ENCODE results near the gene NINJ2.

Gene NINJ2

DNA sequence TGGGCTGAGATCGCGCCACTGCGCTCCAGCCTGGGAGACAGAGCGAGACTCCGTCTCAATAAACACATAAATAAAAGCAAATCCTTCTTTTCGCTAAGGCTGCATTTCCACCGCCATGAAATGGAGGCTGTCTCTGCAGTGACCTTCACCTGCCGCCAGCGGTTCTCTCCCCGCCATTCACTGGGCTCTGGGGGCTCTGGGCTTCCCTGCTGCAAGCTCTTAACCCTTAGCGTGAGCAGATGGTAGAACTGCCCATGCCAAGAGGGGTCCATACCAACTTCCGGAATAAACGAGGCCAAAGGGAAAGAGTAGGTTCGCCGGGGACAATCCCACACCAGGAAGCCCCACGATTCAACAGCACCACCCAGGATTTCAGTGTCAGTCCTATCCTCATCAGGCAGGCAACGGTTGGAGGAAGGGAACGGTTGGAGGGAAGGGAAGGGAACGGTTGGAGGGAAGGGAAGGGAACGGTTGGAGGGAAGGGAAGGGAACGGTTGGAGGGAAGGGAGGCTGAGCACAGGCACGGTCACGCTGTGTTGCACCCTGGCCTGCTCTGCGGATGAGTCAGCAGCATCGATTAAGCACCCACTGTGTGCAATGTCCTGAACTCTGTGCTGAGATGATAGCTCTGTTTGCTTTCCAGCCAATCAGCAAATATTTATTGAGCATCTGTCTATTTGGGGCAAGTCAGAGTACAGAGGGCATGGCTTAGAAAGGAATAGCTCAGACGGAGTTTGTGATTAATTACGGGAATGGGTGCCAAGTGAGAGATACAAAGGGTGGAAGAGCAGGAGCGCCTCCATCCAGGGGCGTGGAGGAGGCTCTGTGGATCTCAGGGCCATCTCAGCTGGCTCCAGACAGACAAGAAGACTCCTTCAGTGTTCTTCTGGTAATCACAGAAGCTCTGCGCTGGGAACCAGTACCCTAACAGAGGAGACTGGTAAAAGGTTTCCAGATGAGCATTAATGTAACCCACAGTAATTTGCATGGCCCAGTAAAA is 77.9 kb downstream of the NINJ2 start:
- WGBS (ENCODE audit: insufficient coverage), result 96% methylated on average over 21 of the region's 30 CpGs
- ChIA-PET CTCF (interaction anchor here (0.8 to 1.7 kb wide), 3 partner anchors 9 to 23 kb away, joined by 3 to 7 read pairs (median 3); no protein-coding TSS in a partner anchor), POLR2A (no interaction called here)

DNA sequence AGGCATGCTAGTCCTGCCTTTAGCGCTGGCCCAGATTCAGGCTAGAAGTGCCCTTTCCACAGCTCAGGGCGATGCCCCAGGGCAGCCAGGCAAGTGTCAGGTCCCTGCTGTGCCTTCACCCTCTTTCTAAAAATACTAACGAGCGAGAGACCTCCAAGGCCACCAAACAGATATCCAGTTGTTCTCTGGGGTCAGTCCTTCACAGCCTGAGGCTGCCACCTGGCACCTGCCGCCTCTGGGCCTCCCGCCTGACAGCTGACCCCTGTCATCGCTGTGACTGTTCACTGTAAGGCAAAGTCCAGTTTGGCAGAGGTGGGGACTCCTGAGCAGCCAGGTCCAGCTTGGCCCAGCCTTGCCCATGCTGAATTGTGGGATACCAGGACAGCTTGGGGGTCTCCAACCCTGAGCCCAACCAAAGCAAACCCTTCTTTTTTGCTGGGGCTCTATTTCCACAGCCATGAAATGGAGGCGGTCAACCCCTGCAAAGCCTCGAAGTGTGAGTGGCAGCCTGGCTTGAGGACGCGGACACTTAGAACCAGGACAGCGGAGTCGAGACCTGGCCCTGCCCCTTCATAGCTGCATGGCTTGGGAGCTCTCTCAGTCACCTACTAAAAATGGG is 79.9 kb downstream of the NINJ2 start:
- WGBS (ENCODE audit: insufficient coverage), result 94% methylated on average over 13 of the region's 13 CpGs
- CTCF ChIA-PET, result interaction anchor here (1.4 kb wide), 1 partner anchor 8 kb away, joined by 3 read pairs; no protein-coding TSS in a partner anchor

More for the DNA sequence above, 77.9 kb downstream of the NINJ2 start:
- Histone ChIP-seq H3K27me3 (replicated peaks in 2 of 5; ENCODE audit: control insufficient read depth in 4 of 5, insufficient read depth in 5 of 5, low read length in 4 of 5) (no peaks in the 10 kb centered on the region), H3K4me3 (ENCODE audit: control insufficient read depth in 1 of 7, extremely low read depth in 1 of 7, insufficient read depth in 4 of 7, low read depth in 2 of 7, low read length in 6 of 7) (no peak overlapping the region), H3K9me3 (ENCODE audit: control extremely low read depth in 1 of 5, control insufficient read depth in 4 of 5, insufficient read depth in 2 of 5, low read depth in 1 of 5, low read length in 4 of 5) (no peaks in the 10 kb centered on the region), H3K4me1 (ENCODE audit: control extremely low read depth in 1 of 4, control insufficient read depth in 4 of 4, insufficient read depth in 4 of 4, low read length in 3 of 4) (peaks cover 0 to 6% (median under 1%) of the 10 kb centered on the region in 4 experiments), H3K36me3 (ENCODE audit: control insufficient read depth in 4 of 4, insufficient read depth in 4 of 4, low read length in 3 of 4) (no peaks in the 10 kb centered on the region), H3K27ac (ENCODE audit: insufficient read depth in 1 of 2, low read depth in 1 of 2, low read length in 2 of 2, poor library complexity in 1 of 2, severe bottlenecking in 2 of 2) (no peak overlapping the region)
- no peak for DNase-seq

DNA sequence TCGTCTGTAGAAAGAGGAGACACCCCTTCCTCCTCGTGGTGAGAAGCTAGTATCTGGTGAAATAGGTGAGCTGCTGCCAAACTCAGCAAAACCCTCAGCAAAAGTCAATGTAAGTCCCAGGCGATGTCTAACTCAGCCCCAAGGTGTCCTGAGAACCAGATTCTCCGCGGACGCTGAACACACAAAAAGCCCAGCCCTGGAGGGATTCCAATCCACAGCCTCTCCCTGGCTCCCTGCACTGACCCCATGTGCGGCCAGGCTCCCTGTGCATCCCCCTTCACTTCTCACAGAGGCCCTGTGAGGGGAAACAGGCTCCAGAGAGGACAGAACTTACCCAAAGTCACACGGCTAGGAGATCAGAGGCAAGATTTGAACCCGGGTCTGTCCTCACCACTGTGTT is 81.5 kb downstream of the NINJ2 start:
- 94% methylated on average over 9 of the region's 9 CpGs for WGBS (ENCODE audit: insufficient coverage)
- H3K27me3 ChIP-seq (replicated peaks in 2 of 5; ENCODE audit: control insufficient read depth in 4 of 5, insufficient read depth in 5 of 5, low read length in 4 of 5), result no peaks in the 10 kb centered on the region
- no peak for DNase-seq
- ChIA-PET CTCF (interaction anchor here (0.9 to 8.6 kb wide), 4 partner anchors 9 to 234 kb away, joined by 3 to 116 read pairs (median 4); no protein-coding TSS in a partner anchor), POLR2A (no interaction called here)
- no peaks in the 10 kb centered on the region for H3K36me3 ChIP-seq (ENCODE audit: control insufficient read depth in 4 of 4, insufficient read depth in 4 of 4, low read length in 3 of 4)
- H3K4me1 ChIP-seq (ENCODE audit: control extremely low read depth in 1 of 4, control insufficient read depth in 4 of 4, insufficient read depth in 4 of 4, low read length in 3 of 4), result peaks cover 0 to 7% (median 2%) of the 10 kb centered on the region in 4 experiments
- no peak overlapping the region for H3K27ac ChIP-seq (ENCODE audit: insufficient read depth in 1 of 2, low read depth in 1 of 2, low read length in 2 of 2, poor library complexity in 1 of 2, severe bottlenecking in 2 of 2)
- H3K4me3 ChIP-seq (ENCODE audit: control insufficient read depth in 1 of 7, extremely low read depth in 1 of 7, insufficient read depth in 4 of 7, low read depth in 2 of 7, low read length in 6 of 7), result no peak overlapping the region
- no peaks in the 10 kb centered on the region for H3K9me3 ChIP-seq (ENCODE audit: control extremely low read depth in 1 of 5, control insufficient read depth in 4 of 5, insufficient read depth in 2 of 5, low read depth in 1 of 5, low read length in 4 of 5)

More for the DNA sequence above, 79.9 kb downstream of the NINJ2 start:
- DNase-seq, result no peak
- Histone ChIP-seq H3K9me3 (ENCODE audit: control extremely low read depth in 1 of 5, control insufficient read depth in 4 of 5, insufficient read depth in 2 of 5, low read depth in 1 of 5, low read length in 4 of 5) (no peaks in the 10 kb centered on the region), H3K36me3 (ENCODE audit: control insufficient read depth in 4 of 4, insufficient read depth in 4 of 4, low read length in 3 of 4) (no peaks in the 10 kb centered on the region), H3K4me3 (ENCODE audit: control insufficient read depth in 1 of 7, extremely low read depth in 1 of 7, insufficient read depth in 4 of 7, low read depth in 2 of 7, low read length in 6 of 7) (no peak overlapping the region), H3K4me1 (ENCODE audit: control extremely low read depth in 1 of 4, control insufficient read depth in 4 of 4, insufficient read depth in 4 of 4, low read length in 3 of 4) (peaks cover 0 to 5% (median 1%) of the 10 kb centered on the region in 4 experiments), H3K27me3 (replicated peaks in 2 of 5; ENCODE audit: control insufficient read depth in 4 of 5, insufficient read depth in 5 of 5, low read length in 4 of 5) (no peaks in the 10 kb centered on the region), H3K27ac (ENCODE audit: insufficient read depth in 1 of 2, low read depth in 1 of 2, low read length in 2 of 2, poor library complexity in 1 of 2, severe bottlenecking in 2 of 2) (no peak overlapping the region)
- POLR2A ChIA-PET, result no interaction called here

DNA sequence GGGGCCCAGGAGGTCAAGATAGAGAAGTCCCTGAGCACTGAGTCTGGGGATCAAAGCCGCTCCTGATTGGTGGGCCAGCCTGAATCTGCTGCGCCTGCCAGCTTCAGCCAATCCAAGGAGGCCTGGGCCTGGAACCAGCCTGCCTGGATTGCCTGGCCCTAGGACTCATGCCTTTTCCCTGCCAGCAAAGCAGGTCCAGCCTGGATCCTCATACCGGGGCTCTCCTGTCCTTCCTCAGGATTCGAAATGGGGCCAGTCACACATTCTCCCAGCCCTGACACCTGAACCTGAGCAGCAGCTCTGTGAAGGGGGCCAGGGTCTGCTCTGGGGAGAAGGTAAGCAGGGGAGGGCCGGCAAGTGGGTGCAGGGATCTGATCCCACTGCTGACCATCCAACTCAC is 81.9 kb downstream of the NINJ2 start:
- no peaks in the 10 kb centered on the region for H3K27me3 ChIP-seq (replicated peaks in 2 of 5; ENCODE audit: control insufficient read depth in 4 of 5, insufficient read depth in 5 of 5, low read length in 4 of 5)
- 98% methylated on average over 5 of the region's 5 CpGs for WGBS (ENCODE audit: insufficient coverage)
- ChIA-PET POLR2A (no interaction called here), CTCF (interaction anchor here (0.9 to 8.6 kb wide), 4 partner anchors 10 to 235 kb away, joined by 3 to 116 read pairs (median 4); no protein-coding TSS in a partner anchor)
- H3K27ac ChIP-seq (ENCODE audit: insufficient read depth in 1 of 2, low read depth in 1 of 2, low read length in 2 of 2, poor library complexity in 1 of 2, severe bottlenecking in 2 of 2), result no peak overlapping the region
- H3K4me3 ChIP-seq (ENCODE audit: control insufficient read depth in 1 of 7, extremely low read depth in 1 of 7, insufficient read depth in 4 of 7, low read depth in 2 of 7, low read length in 6 of 7), result no peak overlapping the region
- peaks cover 0 to 11% (median 6%) of the 10 kb centered on the region in 4 experiments for H3K4me1 ChIP-seq (ENCODE audit: control extremely low read depth in 1 of 4, control insufficient read depth in 4 of 4, insufficient read depth in 4 of 4, low read length in 3 of 4)
- no peak for DNase-seq
- no peaks in the 10 kb centered on the region for H3K36me3 ChIP-seq (ENCODE audit: control insufficient read depth in 4 of 4, insufficient read depth in 4 of 4, low read length in 3 of 4)
- no peaks in the 10 kb centered on the region for H3K9me3 ChIP-seq (ENCODE audit: control extremely low read depth in 1 of 5, control insufficient read depth in 4 of 5, insufficient read depth in 2 of 5, low read depth in 1 of 5, low read length in 4 of 5)

DNA sequence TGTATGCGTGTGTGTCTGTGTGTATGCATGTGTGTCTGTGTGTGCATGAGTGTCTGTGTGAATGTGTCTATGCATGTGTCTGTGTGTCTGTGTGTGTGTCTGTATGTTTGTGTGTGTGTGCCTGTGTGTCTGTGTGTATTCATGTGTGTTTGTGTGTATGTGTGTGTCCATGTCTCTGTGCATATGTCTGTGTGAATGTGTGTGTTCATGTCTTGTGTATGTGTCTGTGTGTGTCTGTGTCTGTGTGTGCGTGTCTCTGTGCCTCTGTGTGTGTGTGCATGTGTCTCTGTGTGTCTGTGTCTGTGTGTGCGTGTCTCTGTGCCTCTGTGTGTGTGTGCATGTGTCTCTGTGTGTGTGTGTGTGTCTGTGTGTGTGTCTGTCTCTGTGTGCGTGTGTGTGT is 82.4 kb downstream of the NINJ2 start:
- H3K36me3 ChIP-seq (ENCODE audit: control insufficient read depth in 4 of 4, insufficient read depth in 4 of 4, low read length in 3 of 4), result no peaks in the 10 kb centered on the region
- H3K4me1 ChIP-seq (ENCODE audit: control extremely low read depth in 1 of 4, control insufficient read depth in 4 of 4, insufficient read depth in 4 of 4, low read length in 3 of 4), result peaks cover 0 to 16% (median 11%) of the 10 kb centered on the region in 4 experiments
- H3K9me3 ChIP-seq (ENCODE audit: control extremely low read depth in 1 of 5, control insufficient read depth in 4 of 5, insufficient read depth in 2 of 5, low read depth in 1 of 5, low read length in 4 of 5), result no peaks in the 10 kb centered on the region
- WGBS (ENCODE audit: insufficient coverage), result 100% methylated on average over 2 of the region's 4 CpGs
- no peak overlapping the region for H3K27ac ChIP-seq (ENCODE audit: insufficient read depth in 1 of 2, low read depth in 1 of 2, low read length in 2 of 2, poor library complexity in 1 of 2, severe bottlenecking in 2 of 2)
- H3K4me3 ChIP-seq (ENCODE audit: control insufficient read depth in 1 of 7, extremely low read depth in 1 of 7, insufficient read depth in 4 of 7, low read depth in 2 of 7, low read length in 6 of 7), result no peak overlapping the region
- POLR2A ChIA-PET, result no interaction called here
- DNase-seq, result no peak
- H3K27me3 ChIP-seq (replicated peaks in 2 of 5; ENCODE audit: control insufficient read depth in 4 of 5, insufficient read depth in 5 of 5, low read length in 4 of 5), result no peaks in the 10 kb centered on the region
- CTCF ChIA-PET, result interaction anchor here (1.5 to 8.6 kb wide), 2 partner anchors 10 to 32 kb away, joined by 5 to 116 read pairs; no protein-coding TSS in a partner anchor

DNA sequence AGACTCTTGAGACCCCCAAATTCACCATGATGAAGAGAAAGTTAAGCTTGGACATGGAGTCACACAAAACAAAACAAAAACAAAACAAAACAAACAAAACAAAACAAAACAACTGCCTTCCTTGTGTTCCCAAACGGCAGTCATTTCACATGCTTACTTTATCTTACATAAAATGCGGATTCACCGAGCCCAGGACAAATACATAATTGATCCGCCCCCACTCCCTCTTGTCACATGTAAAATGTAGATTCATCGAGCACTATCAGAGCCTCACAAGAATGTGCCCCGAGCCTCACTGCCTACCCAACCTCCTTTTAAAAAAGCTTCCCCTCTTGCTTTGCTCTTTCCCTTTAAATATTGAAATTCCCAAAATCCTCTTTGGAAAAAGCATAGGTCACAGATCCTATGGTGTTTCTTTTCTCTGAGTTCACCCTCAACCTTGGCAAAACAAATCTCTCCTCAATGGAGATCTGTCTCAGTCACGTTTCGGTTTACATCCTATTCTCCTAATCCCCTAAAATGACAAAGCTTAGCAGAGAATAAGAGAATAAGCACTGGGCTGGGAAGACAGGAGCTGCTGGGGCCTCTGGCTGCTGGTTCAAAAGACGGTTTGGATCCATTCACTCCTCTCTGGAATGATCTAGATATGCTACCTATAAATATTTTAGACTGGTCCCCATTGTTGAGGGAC is 83.7 kb downstream of the NINJ2 start:
- Histone ChIP-seq H3K36me3 (ENCODE audit: control insufficient read depth in 4 of 4, insufficient read depth in 4 of 4, low read length in 3 of 4) (no peaks in the 10 kb centered on the region), H3K9me3 (ENCODE audit: control extremely low read depth in 1 of 5, control insufficient read depth in 4 of 5, insufficient read depth in 2 of 5, low read depth in 1 of 5, low read length in 4 of 5) (peaks cover 0 to under 1% (median 0%) of the 10 kb centered on the region in 5 experiments), H3K27me3 (replicated peaks in 2 of 5; ENCODE audit: control insufficient read depth in 4 of 5, insufficient read depth in 5 of 5, low read length in 4 of 5) (no peaks in the 10 kb centered on the region), H3K4me1 (ENCODE audit: control extremely low read depth in 1 of 4, control insufficient read depth in 4 of 4, insufficient read depth in 4 of 4, low read length in 3 of 4) (peaks cover 0 to 22% (median 16%) of the 10 kb centered on the region in 4 experiments), H3K4me3 (ENCODE audit: control insufficient read depth in 1 of 7, extremely low read depth in 1 of 7, insufficient read depth in 4 of 7, low read depth in 2 of 7, low read length in 6 of 7) (no peak overlapping the region), H3K27ac (ENCODE audit: insufficient read depth in 1 of 2, low read depth in 1 of 2, low read length in 2 of 2, poor library complexity in 1 of 2, severe bottlenecking in 2 of 2) (no peak overlapping the region)
- POLR2A ChIA-PET, result interaction anchor here (0.7 kb wide), 1 partner anchor 93 kb away, joined by 3 read pairs; no protein-coding TSS in a partner anchor
- CTCF ChIA-PET, result interaction anchor here (0.5 to 8.6 kb wide), 7 partner anchors 11 to 236 kb away, joined by 3 to 116 read pairs (median 6); no protein-coding TSS in a partner anchor
- DNase-seq, result no peak
- 94% methylated on average over 6 of the region's 9 CpGs for WGBS (ENCODE audit: insufficient coverage)

All from common myeloid progenitor, CD34-positive (primary cell).